HCT116 (cell line): Measurements from ENCODE around the gene EDNRA. TPM values are rescaled to one million over a fixed set of nuclear protein-coding genes. Genes with fewer than 3 reads are reported as not detected.

Experiments used
- ATAC-seq: fragments of 200-7000 bp; cut with Tn5 transposase; 2 replicates; pipeline ENCODE4 v1.9.1; 2020; ENCODE audit warnings: mild to moderate bottlenecking, moderate library complexity
- BruUV-seq: library from RNA; stranded (reverse); fragments of 400-500 nt; replicated peaks from 2 replicates; lab custom pipeline; 2021; lab: Mats Ljungman, UMichigan
- CTCF ChIA-PET: fragments of 300-600 bp; sonication (Branson Sonifier 250); formaldehyde crosslinking; loops from one replicate; lab custom pipeline; 2021; ENCODE audit warnings: antibody characterized with exemption; lab: Charles Lee
- POLR2A ChIA-PET: fragments of 300-600, 350-600 bp; sonication (Branson Sonifier 250); formaldehyde crosslinking; loops from one replicate; lab custom pipeline; 2021; ENCODE audit warnings: antibody characterized with exemption; lab: Charles Lee
- RAD21 ChIA-PET, 2 experiments: fragments of 300-600 bp; sonication (Branson Sonifier 250); formaldehyde crosslinking; loops; one replicate each; lab custom pipeline; 2023; ENCODE audit warnings: low total read pairs in 2 of 2; ENCODE audit not compliant: uncharacterized antibody in 2 of 2, unreplicated experiment in 2 of 2, low non-redundant PET in 1 of 2; lab: Charles Lee
- DNase-seq: peaks from one replicate; pipeline ENCODE4 v3.0.0-alpha.2; 2010; ENCODE audit warnings: low read depth, low spot score
- H2AFZ ChIP-seq: fragments of 200-600 bp; shearing (Covaris generic), sonication (generic); 2 replicates; pipeline ENCODE4 v1.6.1; 2017; ENCODE audit warnings: low read depth, mixed run types, mixed read lengths, antibody characterized with exemption, low read length; ENCODE audit not compliant: poor library complexity, severe bottlenecking
- H3K27ac ChIP-seq: 2 replicates; pipeline ENCODE4 v1.5.1; 2012; ENCODE audit warnings: low read depth, low read length
- H3K27me3 ChIP-seq: fragments of 200-600 bp; sonication (generic); 2 replicates; pipeline ENCODE4 v1.6.1; 2016; ENCODE audit warnings: mixed run types, low read length, mixed read lengths; ENCODE audit not compliant: insufficient read depth
- H3K36me3 ChIP-seq, 2 experiments: fragments of 200-500 bp in 1 of 2; fragments of 200-600 bp in 1 of 2; sonication (Bioruptor generic) in 1 of 2; sonication (generic) in 1 of 2; 2 replicates each; pipeline versions ENCODE4 v1.5.1 to v1.6.1; 2014 to 2016; ENCODE audit warnings: low read length in 2 of 2, inconsistent platforms in 1 of 2, mixed read lengths in 1 of 2, mixed run types in 1 of 2; ENCODE audit not compliant: insufficient read depth in 2 of 2, control insufficient read depth in 1 of 2
- H3K4me1 ChIP-seq, 2 experiments: fragments of 200-600 bp in 1 of 2; sonication (generic) in 1 of 2; 2 replicates each; pipeline versions ENCODE4 v1.5.1 to v1.6.1; 2012 to 2017; ENCODE audit warnings: low read length in 2 of 2, inconsistent platforms in 1 of 2, mild to moderate bottlenecking in 1 of 2, mixed read lengths in 1 of 2, mixed run types in 1 of 2, moderate library complexity in 1 of 2; ENCODE audit not compliant: insufficient read depth in 2 of 2, control insufficient read depth in 1 of 2
- H3K4me2 ChIP-seq: fragments of 200-600 bp; sonication (generic); 2 replicates; pipeline ENCODE4 v1.6.1; 2017; ENCODE audit warnings: mixed run types, low read length, mixed read lengths
- H3K4me3 ChIP-seq, 2 experiments: fragments of 200-600 bp in 1 of 2; sonication (generic) in 1 of 2; replicated peaks in 1 of 2; 2 replicates each; pipeline ENCODE4 v1.5.1; 2011 to 2016; ENCODE audit warnings: low read length in 2 of 2, control low read depth in 1 of 2, low read depth in 1 of 2, mild to moderate bottlenecking in 1 of 2, mixed read lengths in 1 of 2, mixed run types in 1 of 2
- H3K79me2 ChIP-seq: fragments of 200-600 bp; sonication (generic); 2 replicates; pipeline ENCODE4 v1.6.1; 2017; ENCODE audit warnings: mild to moderate bottlenecking, mixed run types, low read length, moderate library complexity, mixed read lengths; ENCODE audit not compliant: insufficient read depth
- H3K9ac ChIP-seq: fragments of 200-600 bp; sonication (generic); 2 replicates; pipeline ENCODE4 v1.6.1; 2016; ENCODE audit warnings: low read length, mixed read lengths
- H3K9me2 ChIP-seq: fragments of 200-600 bp; sonication (generic), shearing (Covaris generic); 2 replicates; pipeline ENCODE4 v1.6.1; 2017; ENCODE audit warnings: mixed run types, mild to moderate bottlenecking, moderate library complexity; ENCODE audit not compliant: insufficient read depth
- H3K9me3 ChIP-seq, 2 experiments: fragments of 200-500 bp in 1 of 2; fragments of 200-600 bp in 1 of 2; sonication (Bioruptor generic) in 1 of 2; sonication (generic) in 1 of 2; 2 replicates each; pipeline ENCODE4 v1.6.1; 2014 to 2017; ENCODE audit warnings: low read length in 2 of 2, mixed read lengths in 2 of 2, inconsistent platforms in 1 of 2, low read depth in 1 of 2, mild to moderate bottlenecking in 1 of 2, mixed run types in 1 of 2, moderate library complexity in 1 of 2; ENCODE audit not compliant: control insufficient read depth in 1 of 2, insufficient read depth in 1 of 2
- H4K20me1 ChIP-seq: fragments of 200-600 bp; sonication (generic), shearing (Covaris generic); 2 replicates; pipeline ENCODE4 v1.6.1; 2017; ENCODE audit warnings: mixed run types, mild to moderate bottlenecking, moderate library complexity; ENCODE audit not compliant: insufficient read depth
- CBX3 ChIP-seq: IDR thresholded peaks from 2 replicates; pipeline ENCODE4 v1.6.1; 2012; ENCODE audit warnings: low read depth
- CEBPB ChIP-seq: IDR thresholded peaks from 2 replicates; pipeline ENCODE4 v1.6.1; 2012; ENCODE audit warnings: low read depth
- ELF1 ChIP-seq: IDR thresholded peaks from 2 replicates; pipeline ENCODE4 v1.6.1; 2012; ENCODE audit warnings: low read depth, borderline replicate concordance
- EZH2 ChIP-seq: fragments of 200-600 bp; sonication (generic); IDR thresholded peaks from 2 replicates; pipeline ENCODE4 v1.6.1; 2017; ENCODE audit warnings: antibody characterized with exemption, mixed run types
- FOSL1 ChIP-seq: IDR thresholded peaks from 2 replicates; pipeline ENCODE4 v1.6.1; 2012; ENCODE audit warnings: low read depth
- POLR2AphosphoS5 ChIP-seq: IDR thresholded peaks from 2 replicates; pipeline ENCODE4 v1.6.1; 2011; ENCODE audit warnings: mild to moderate bottlenecking, low read depth, low read length, moderate library complexity
- RAD21 ChIP-seq: IDR thresholded peaks from 2 replicates; pipeline ENCODE4 v1.6.1; 2012; ENCODE audit warnings: low read depth, mild to moderate bottlenecking
- REST ChIP-seq: IDR thresholded peaks from 2 replicates; pipeline ENCODE4 v1.6.1; 2012; ENCODE audit warnings: low read depth
- SIN3A ChIP-seq: IDR thresholded peaks from 2 replicates; pipeline ENCODE4 v1.6.1; 2012; ENCODE audit warnings: low read depth
- SRF ChIP-seq: IDR thresholded peaks from 2 replicates; pipeline ENCODE4 v1.6.1; 2012; ENCODE audit warnings: low read depth
- YY1 ChIP-seq: IDR thresholded peaks from 2 replicates; pipeline ENCODE4 v1.6.1; 2011; ENCODE audit warnings: low read length, low read depth, moderate library complexity, mild to moderate bottlenecking; ENCODE audit not compliant: insufficient replicate concordance; ENCODE audit errors: extremely low read depth
- ZBTB33 ChIP-seq: IDR thresholded peaks from 2 replicates; pipeline ENCODE4 v1.6.1; 2011; ENCODE audit warnings: mild to moderate bottlenecking, low read length, moderate library complexity; ENCODE audit not compliant: insufficient replicate concordance; ENCODE audit errors: extremely low read depth
- ZFX ChIP-seq: fragments of 450-650 bp; IDR thresholded peaks from 2 replicates; pipeline ENCODE4 v1.6.1; 2017
- ZNF274 ChIP-seq: fragments of 200-500 bp; sonication (Bioruptor generic); IDR thresholded peaks from 2 replicates; pipeline ENCODE4 v1.6.1; 2014; ENCODE audit warnings: mild to moderate bottlenecking, low read depth, low read length, inconsistent platforms
- intact Hi-C: fragments of 100-400 bp; cut with micrococcal nuclease; formaldehyde crosslinking; loops from 2 replicates; pipeline ENCODE4 v1.10.0; 2022
- total RNA-seq: library from RNA; stranded (reverse); gene quantifications from one replicate; pipeline ENCODE4 v1.2.1, GENCODE V29; 2021; ENCODE audit not compliant: unreplicated experiment
- TF ChIP-seq, protein P1 (sequence below): IDR thresholded peaks from 2 replicates; pipeline ENCODE4 v1.6.1; 2012
- TF ChIP-seq, protein P2 (sequence below): IDR thresholded peaks from 2 replicates; pipeline ENCODE4 v1.6.1; 2012

The EDNRA gene
- total RNA-seq, 1 experiment from 2014 or later: 2.0 TPM

- TF ChIP-seq CBX3: no peak
- TF ChIP-seq SRF: no peak
- TF ChIP-seq, protein P1, sequence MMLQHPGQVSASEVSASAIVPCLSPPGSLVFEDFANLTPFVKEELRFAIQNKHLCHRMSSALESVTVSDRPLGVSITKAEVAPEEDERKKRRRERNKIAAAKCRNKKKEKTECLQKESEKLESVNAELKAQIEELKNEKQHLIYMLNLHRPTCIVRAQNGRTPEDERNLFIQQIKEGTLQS: no peak
- TF ChIP-seq, all 23 proteins: peak for 0
Measured at GRCh38 chr4:147532896-147533295, 52.0 kb downstream of the EDNRA start (continued).

DNA sequence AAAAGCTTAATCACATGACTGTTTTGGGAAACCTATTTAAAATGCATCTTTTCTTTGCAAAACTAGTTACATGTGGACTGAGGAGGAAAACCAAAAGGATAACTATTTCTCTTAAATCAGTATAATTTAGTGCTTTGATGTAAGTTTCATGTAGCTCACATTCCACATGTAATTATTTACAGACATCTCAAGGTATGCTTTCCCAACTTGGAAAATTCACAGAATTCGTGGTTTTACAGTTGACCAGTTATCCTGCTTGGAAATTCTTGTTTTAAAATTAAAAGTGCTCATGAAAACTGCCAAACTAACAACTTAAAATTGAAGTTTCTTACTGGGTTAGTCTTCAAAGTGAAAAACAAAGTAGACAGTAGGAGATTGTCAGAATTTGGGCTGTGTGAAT lies 52.4 kb downstream of the EDNRA start:
- no peaks in the 10 kb centered on the region for H3K4me1 ChIP-seq
- no TSS peak for BruUV-seq
- no peak overlapping the region for H3K9ac ChIP-seq
- no peaks in the 10 kb centered on the region for H3K79me2 ChIP-seq
- no peaks in the 10 kb centered on the region for H3K9me2 ChIP-seq
- TF ChIP-seq CBX3 (no peak), ZBTB33 (no peak), FOSL1 (no peak), RAD21 (no peak), POLR2AphosphoS5 (no peak), REST (no peak), SIN3A (no peak), CEBPB (no peak), ELF1 (no peak), ZFX (no peak), SRF (no peak), YY1 (no peak), EZH2 (no peak), ZNF274 (no peak)
- TF ChIP-seq, protein P1: no peak
- TF ChIP-seq, protein P2, sequence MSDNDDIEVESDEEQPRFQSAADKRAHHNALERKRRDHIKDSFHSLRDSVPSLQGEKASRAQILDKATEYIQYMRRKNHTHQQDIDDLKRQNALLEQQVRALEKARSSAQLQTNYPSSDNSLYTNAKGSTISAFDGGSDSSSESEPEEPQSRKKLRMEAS: no peak
- H3K27me3 ChIP-seq: no peaks in the 10 kb centered on the region
- H4K20me1 ChIP-seq: no peaks in the 10 kb centered on the region
- ATAC-seq (no peak), DNase-seq (no peak)
- ChIA-PET CTCF (no interaction called here), POLR2A (no interaction called here), RAD21 (no interaction called here)
- no peaks in the 10 kb centered on the region for H3K36me3 ChIP-seq
- no peak overlapping the region for H3K27ac ChIP-seq
- H2AFZ ChIP-seq: no peak overlapping the region
- H3K4me3 ChIP-seq: no peak overlapping the region
- H3K9me3 ChIP-seq: no peaks in the 10 kb centered on the region
- intact Hi-C loops: no loop called here
- no peak overlapping the region for H3K4me2 ChIP-seq
